ENCODE measurements around the gene HMGCL.

- peak; percentile 38 to 60 (median 47) for TF ChIP-seq CTCF (IDR thresholded peaks at IDR 0.05)
- no peak for TF ChIP-seq POLR2A (IDR thresholded peaks at IDR 0.05)
Observed at GRCh38 chr1:23809751-23810171, 15.5 kb downstream of the HMGCL start.
